ENCODE results near the gene UBE2Z.
"Not testable (repeated sequence)": the region's sequence is repeated elsewhere in the genome, so short reads cannot be mapped to it uniquely, and the experiment has no call there.

Gene UBE2Z

GRCh38 chr17:48929812-48930165, 21.6 kb downstream of the UBE2Z start:
- H3K4me3 ChIP-seq (replicated peaks; ENCODE audit: low read depth, low read length): no peak overlapping the region
- no peak for DNase-seq (ENCODE audit: extremely low read depth, low read depth)
- TF ChIP-seq CTCF (IDR thresholded peaks at IDR 0.05; ENCODE audit: low read depth, low read length, missing control alignments): no peak

GRCh38 chr17:48930435-48930873, 22.2 kb downstream of the UBE2Z start:
- no peak overlapping the region for H3K4me3 ChIP-seq (replicated peaks; ENCODE audit: low read depth, low read length)
- no peak for TF ChIP-seq CTCF (IDR thresholded peaks at IDR 0.05; ENCODE audit: low read depth, low read length, missing control alignments)
- no peak for DNase-seq (ENCODE audit: extremely low read depth, low read depth)

- H3K4me3 ChIP-seq (replicated peaks; ENCODE audit: low read depth, low read length): no peak overlapping the region
- no peak for TF ChIP-seq CTCF (IDR thresholded peaks at IDR 0.05; ENCODE audit: low read depth, low read length, missing control alignments)
- no peak for DNase-seq (ENCODE audit: extremely low read depth, low read depth)
Observed at GRCh38 chr17:48933035-48933434, 24.8 kb downstream of the UBE2Z start.

- no peak for TF ChIP-seq CTCF (IDR thresholded peaks at IDR 0.05; ENCODE audit: low read depth, low read length, missing control alignments)
- peak within 1 kb of the TSS; percentile 87 for H3K4me3 ChIP-seq (replicated peaks; ENCODE audit: low read depth, low read length)
- DNase-seq (ENCODE audit: extremely low read depth, low read depth): peak; percentile 67
Observed at GRCh38 chr17:48944515-48945260, 36.5 kb downstream of the UBE2Z start, which contains the start of gene SNF8. Gene SNF8 (minus strand): TSS chr17:48944842. CDS start chr17:48944734, 108 bp downstream.

DNA sequence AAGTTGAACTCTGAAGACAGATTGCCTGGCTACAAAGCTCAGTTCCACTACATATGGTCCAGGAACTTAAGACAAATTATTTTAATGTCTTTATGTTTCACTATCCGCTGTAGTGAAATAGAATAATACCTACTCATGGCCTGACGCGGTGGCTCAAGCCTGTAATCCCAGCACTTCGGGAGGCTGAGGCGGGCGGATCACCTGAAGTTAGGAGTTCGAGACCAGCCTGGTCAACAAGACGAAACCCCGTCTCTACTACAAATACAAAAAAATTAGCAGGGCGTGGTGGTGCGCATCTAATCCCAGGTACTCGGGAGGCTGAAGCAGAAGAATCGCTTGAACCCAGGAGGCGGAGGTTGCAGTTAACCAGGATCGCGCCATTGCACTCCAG, 37.0 kb downstream of the UBE2Z start:
- not testable (repeated sequence) for DNase-seq (ENCODE audit: extremely low read depth, low read depth)

GRCh38 chr17:48951572-48951971, 43.4 kb downstream of the UBE2Z start:
- H3K4me3 ChIP-seq (replicated peaks; ENCODE audit: low read depth, low read length): no peak overlapping the region
- DNase-seq (ENCODE audit: extremely low read depth, low read depth): no peak
- TF ChIP-seq CTCF (IDR thresholded peaks at IDR 0.05; ENCODE audit: low read depth, low read length, missing control alignments): no peak

More for the DNA sequence above, 37.0 kb downstream of the UBE2Z start:
- peak overlapping the region; percentile 87 for H3K4me3 ChIP-seq (replicated peaks; ENCODE audit: low read depth, low read length)

- no peak for TF ChIP-seq CTCF (IDR thresholded peaks at IDR 0.05; ENCODE audit: low read depth, low read length, missing control alignments)
Observed at GRCh38 chr17:48952904-48953303, 44.7 kb downstream of the UBE2Z start.

More at GRCh38 chr17:48952904-48953303, 44.7 kb downstream of the UBE2Z start:
- no peak for DNase-seq (ENCODE audit: extremely low read depth, low read depth)
- no peak overlapping the region for H3K4me3 ChIP-seq (replicated peaks; ENCODE audit: low read depth, low read length)

Data from HFF-Myc (cell line).